HepG2 (cell line): ENCODE results near the gene CCDC80. TPM values are rescaled to one million over a fixed set of nuclear protein-coding genes. Genes with fewer than 3 reads are reported as not detected.

Experiments used
- ATAC-seq: fragments of 200-7000 bp; cut with Tn5 transposase; 3 replicates; pipeline ENCODE4 v1.9.1; 2020; ENCODE audit warnings: mild to moderate bottlenecking, moderate library complexity
- BruUV-seq: library from RNA; stranded (reverse); fragments of 400-500 nt; replicated peaks from 2 replicates; lab custom pipeline; 2021; lab: Mats Ljungman, UMichigan
- CTCF ChIA-PET: fragments of 300-600 bp; formaldehyde crosslinking; extraction: SDS; loops from one replicate; lab custom pipeline; 2021; ENCODE audit warnings: low total read pairs, inconsistent platforms, low intra/inter-chr PET ratio; lab: Yijun Ruan, JAX
- POLR2A ChIA-PET: fragments of 350-600 bp; sonication (Branson Sonifier 250); formaldehyde crosslinking; loops from one replicate; lab custom pipeline; 2020; ENCODE audit warnings: antibody characterized with exemption, inconsistent platforms; lab: Yijun Ruan, JAX
- DNase-seq: peaks from one replicate; pipeline ENCODE4 v3.0.0-alpha.2; 2015; ENCODE audit warnings: low spot score
- FAIRE-seq: peaks from 3 replicates; lab custom pipeline; 2011; peaks lifted over from hg19 to GRCh38; lab: Jason Lieb, UNC
- H2AFZ ChIP-seq: one replicate; pipeline ENCODE4 v1.6.1; 2011; ENCODE audit warnings: low read length, inconsistent platforms
- H3K27ac ChIP-seq: fragments of 300-600 bp; 3 replicates; pipeline ENCODE4 v1.8.0; 2011; ENCODE audit warnings: mixed run types, mild to moderate bottlenecking, mixed read lengths, low read length, inconsistent platforms; ENCODE audit not compliant: insufficient read depth; ENCODE audit errors: extremely low read length
- H3K27me3 ChIP-seq, 2 experiments: fragments of 200-600 bp in 1 of 2; 2 replicates in 1 of 2; 3 replicates in 1 of 2; pipeline versions ENCODE4 v1.6.0 to v1.8.0; 2011; ENCODE audit warnings: low read length in 2 of 2, mild to moderate bottlenecking in 2 of 2, moderate library complexity in 2 of 2, inconsistent platforms in 1 of 2; ENCODE audit not compliant: insufficient read depth in 2 of 2, control insufficient read depth in 1 of 2
- H3K36me3 ChIP-seq, 2 experiments: fragments of 200-600 bp in 1 of 2; replicated peaks in 1 of 2; 2 replicates in 1 of 2; 3 replicates in 1 of 2; pipeline versions ENCODE4 v1.5.1 to v1.8.0; 2011; ENCODE audit warnings: low read length in 2 of 2, inconsistent platforms in 1 of 2; ENCODE audit not compliant: insufficient read depth in 2 of 2, control insufficient read depth in 1 of 2
- H3K4me1 ChIP-seq: 2 replicates; pipeline ENCODE4 v1.5.1; 2012; ENCODE audit warnings: low read length, inconsistent platforms; ENCODE audit not compliant: insufficient read depth
- H3K4me2 ChIP-seq: 2 replicates; pipeline ENCODE4 v1.6.0; 2011; ENCODE audit warnings: low read depth, low read length, inconsistent platforms
- H3K4me3 ChIP-seq, 3 experiments: fragments of 200-600 bp in 1 of 3; sonication (generic), shearing (Covaris generic) in 1 of 3; replicated peaks in 1 of 3; 2 replicates each; pipeline ENCODE4 v1.5.1; 2011 to 2016; ENCODE audit warnings: low read length in 3 of 3, inconsistent platforms in 2 of 3, low read depth in 2 of 3, mild to moderate bottlenecking in 2 of 3, control low read depth in 1 of 3, mixed read lengths in 1 of 3; ENCODE audit not compliant: insufficient read depth in 1 of 3
- H3K79me2 ChIP-seq: one replicate; pipeline ENCODE4 v1.6.1; 2011; ENCODE audit warnings: low read length, inconsistent platforms; ENCODE audit not compliant: insufficient read depth
- H3K9ac ChIP-seq: 2 replicates; pipeline ENCODE4 v1.6.0; 2011; ENCODE audit warnings: mild to moderate bottlenecking, low read depth, low read length, inconsistent platforms; ENCODE audit not compliant: insufficient read depth
- H3K9me3 ChIP-seq: 2 replicates; pipeline ENCODE4 v1.5.1; 2012; ENCODE audit warnings: mild to moderate bottlenecking, low read length
- H4K20me1 ChIP-seq: 2 replicates; pipeline ENCODE4 v1.6.0; 2011; ENCODE audit warnings: inconsistent platforms, mild to moderate bottlenecking, low read length, moderate library complexity; ENCODE audit not compliant: insufficient read depth
- ASH2L ChIP-seq: fragments of 300-600, 200-600 bp; sonication (generic); IDR thresholded peaks from 2 replicates; pipeline ENCODE4 v1.7.0; 2017; ENCODE audit warnings: low read depth, mild to moderate bottlenecking, moderate library complexity, mixed read lengths, low read length; ENCODE audit not compliant: insufficient read length
- EHMT2 ChIP-seq: fragments of 200-600 bp; sonication (generic); IDR thresholded peaks from 2 replicates; pipeline ENCODE4 v1.7.0; 2017; ENCODE audit warnings: antibody characterized with exemption, low read depth, low read length, borderline replicate concordance
- HNRNPK ChIP-seq: fragments of 200-400 bp; formaldehyde crosslinking; IDR thresholded peaks from 2 replicates; pipeline ENCODE4 v1.6.1; 2018; ENCODE audit warnings: low read length, low read depth, moderate library complexity, mild to moderate bottlenecking; ENCODE audit not compliant: poor library complexity, severe bottlenecking
- KDM6A ChIP-seq: IDR thresholded peaks from 2 replicates; pipeline ENCODE4 v1.6.1; 2016; ENCODE audit warnings: low read depth
- MED1 ChIP-seq: sonication (generic); formaldehyde crosslinking; IDR thresholded peaks from 2 replicates; pipeline ENCODE4 v1.4.0; 2020; ENCODE audit warnings: missing genetic modification reagents
- MLX ChIP-seq: IDR thresholded peaks from 2 replicates; pipeline ENCODE4 v1.6.1; 2016
- POLR2A ChIP-seq, 2 experiments: IDR thresholded peaks; 2 replicates each; pipeline ENCODE4 v1.6.1; 2011; ENCODE audit warnings: low read depth in 2 of 2, low read length in 2 of 2, mild to moderate bottlenecking in 1 of 2, moderate library complexity in 1 of 2; ENCODE audit not compliant: insufficient read depth in 1 of 2
- PRMT3 ChIP-seq: sonication (generic); formaldehyde crosslinking; IDR thresholded peaks from 2 replicates; pipeline ENCODE4 v1.8.1; 2022; ENCODE audit warnings: low read depth, mild to moderate bottlenecking, moderate library complexity, missing genetic modification reagents, borderline replicate concordance
- SOX6 ChIP-seq, 2 experiments: fragments of 450-650 bp in 1 of 2; sonication (generic) in 1 of 2; formaldehyde crosslinking in 1 of 2; IDR thresholded peaks; 2 replicates each; pipeline versions ENCODE4 v1.4.0 to v1.6.1; 2017 to 2020; ENCODE audit warnings: antibody characterized with exemption in 1 of 2, mild to moderate bottlenecking in 1 of 2, missing genetic modification reagents in 1 of 2
- ZNF354B ChIP-seq: sonication (generic); formaldehyde crosslinking; IDR thresholded peaks from 2 replicates; pipeline ENCODE4 v1.8.0; 2022; ENCODE audit warnings: mild to moderate bottlenecking, missing genetic modification reagents
- WGBS: methylation state at CpG from one replicate; pipeline ENCODE4 v1.1.6; 2017; ENCODE audit warnings: low lambda C conversion rate; 5-methylcytosine and 5-hydroxymethylcytosine counted together
- in situ Hi-C: cut with HindIII; loops from 2 replicates; pipeline ENCODE4 v1.10.0; 2017; ENCODE audit warnings: low pct_unique_long_range_greater_than_20kb; ENCODE audit not compliant: extremely low pct_ligation_motif_present
- intact Hi-C: fragments of 100-400 bp; cut with micrococcal nuclease; formaldehyde crosslinking; loops from one replicate; pipeline ENCODE4 v1.10.0; 2022; ENCODE audit not compliant: unreplicated experiment
- polyA plus RNA-seq, 8 experiments: library from polyadenylated mRNA; depleted of rRNA in 3 of 8; stranded (reverse) in 7 of 8; unstranded in 1 of 8; fragments of >200 nt; fragmentation: Illumina TruSeq in 4 of 8; extraction: Trizol in 4 of 8; gene quantifications; 2 replicates each; pipeline versions ENCODE4 v1.2.1 to v1.2.3, GENCODE V29; 2011 to 2016; ENCODE audit warnings: low read depth in 4 of 8, missing spikeins in 1 of 8, mixed read lengths in 1 of 8; ENCODE audit not compliant: insufficient read depth in 1 of 8
- total RNA-seq, 5 experiments: library from RNA; depleted of rRNA; stranded (reverse); fragments of >200 nt; fragmentation: Illumina TruSeq; extraction: Trizol; gene quantifications; 2 replicates each; pipeline ENCODE4 v1.2.3, GENCODE V29; 2016; ENCODE audit warnings: low read depth in 1 of 5
- TF ChIP-seq, protein P1 (sequence below): sonication (generic); formaldehyde crosslinking; IDR thresholded peaks from 2 replicates; pipeline ENCODE4 v1.5.1; 2020; ENCODE audit warnings: mild to moderate bottlenecking, missing genetic modification reagents
- TF ChIP-seq, protein P2 (sequence below): IDR thresholded peaks from 2 replicates; pipeline ENCODE4 v1.6.1; 2012; ENCODE audit warnings: low read depth, low read length, improper control_type of control experiment

CCDC80 gene
- total and polyA plus RNA-seq, 2 of the 13 experiments (the other 11 are each of a cell fraction or from before 2014, with no cell fraction given) = not detected

GRCh38 chr3:112685420-112685819, 44.5 kb upstream of the CCDC80 start:
- Histone ChIP-seq H3K36me3 (no peaks in the 10 kb centered on the region), H4K20me1 (no peaks in the 10 kb centered on the region), H3K4me3 (no peak overlapping the region), H3K4me2 (no peak overlapping the region), H3K27me3 (no peaks in the 10 kb centered on the region), H2AFZ (no peak overlapping the region), H3K27ac (no peak overlapping the region), H3K9ac (no peak overlapping the region), H3K79me2 (no peaks in the 10 kb centered on the region), H3K4me1 (no peaks in the 10 kb centered on the region), H3K9me3 (no peaks in the 10 kb centered on the region)
- ATAC-seq = no peak
- no peak for DNase-seq
- FAIRE-seq = no peak
- in situ Hi-C loops (no loop called here), intact Hi-C loops (no loop called here)
- POLR2A ChIA-PET = no interaction called here
- 16% methylated on average over 7 of the region's 7 CpGs for WGBS
- TF ChIP-seq KDM6A = no peak
- TF ChIP-seq PRMT3 (CRISPR knock-in tag) = no peak
- TF ChIP-seq, protein P1, sequence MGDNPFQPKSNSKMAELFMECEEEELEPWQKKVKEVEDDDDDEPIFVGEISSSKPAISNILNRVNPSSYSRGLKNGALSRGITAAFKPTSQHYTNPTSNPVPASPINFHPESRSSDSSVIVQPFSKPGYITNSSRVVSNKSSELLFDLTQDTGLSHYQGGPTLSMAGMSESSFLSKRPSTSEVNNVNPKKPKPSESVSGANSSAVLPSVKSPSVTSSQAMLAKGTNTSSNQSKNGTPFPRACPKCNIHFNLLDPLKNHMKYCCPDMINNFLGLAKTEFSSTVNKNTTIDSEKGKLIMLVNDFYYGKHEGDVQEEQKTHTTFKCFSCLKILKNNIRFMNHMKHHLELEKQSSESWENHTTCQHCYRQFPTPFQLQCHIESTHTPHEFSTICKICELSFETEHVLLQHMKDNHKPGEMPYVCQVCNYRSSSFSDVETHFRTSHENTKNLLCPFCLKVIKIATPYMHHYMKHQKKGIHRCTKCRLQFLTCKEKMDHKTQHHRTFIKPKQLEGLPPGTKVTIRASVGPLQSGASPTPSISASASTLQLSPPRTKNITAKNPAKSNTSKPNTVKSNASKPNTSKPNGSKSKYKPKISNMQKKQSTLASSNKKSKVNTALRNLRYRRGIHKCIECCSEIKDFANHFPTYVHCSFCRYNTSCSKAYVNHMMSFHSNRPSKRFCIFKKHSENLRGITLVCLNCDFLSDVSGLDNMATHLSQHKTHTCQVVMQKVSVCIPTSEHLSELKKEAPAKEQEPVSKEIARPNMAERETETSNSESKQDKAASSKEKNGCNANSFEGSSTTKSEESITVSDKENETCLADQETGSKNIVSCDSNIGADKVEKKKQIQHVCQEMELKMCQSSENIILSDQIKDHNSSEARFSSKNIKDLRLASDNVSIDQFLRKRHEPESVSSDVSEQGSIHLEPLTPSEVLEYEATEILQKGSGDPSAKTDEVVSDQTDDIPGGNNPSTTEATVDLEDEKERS (CRISPR knock-in tag) = no peak
- no TSS peak for BruUV-seq
- CTCF ChIA-PET = no interaction called here

- in situ Hi-C loops = no loop called here
- DNase-seq (no peak), FAIRE-seq (no peak), ATAC-seq (no peak)
- 43% methylated on average over 5 of the region's 5 CpGs for WGBS
- Histone ChIP-seq H4K20me1 (no peaks in the 10 kb centered on the region), H3K4me2 (no peak overlapping the region), H3K79me2 (no peaks in the 10 kb centered on the region), H3K27ac (no peak overlapping the region), H2AFZ (no peak overlapping the region), H3K4me1 (no peaks in the 10 kb centered on the region), H3K9ac (no peak overlapping the region), H3K9me3 (no peaks in the 10 kb centered on the region), H3K27me3 (no peaks in the 10 kb centered on the region), H3K36me3 (no peaks in the 10 kb centered on the region), H3K4me3 (no peak overlapping the region)
- intact Hi-C loops = no loop called here
- TF ChIP-seq, protein P2, sequence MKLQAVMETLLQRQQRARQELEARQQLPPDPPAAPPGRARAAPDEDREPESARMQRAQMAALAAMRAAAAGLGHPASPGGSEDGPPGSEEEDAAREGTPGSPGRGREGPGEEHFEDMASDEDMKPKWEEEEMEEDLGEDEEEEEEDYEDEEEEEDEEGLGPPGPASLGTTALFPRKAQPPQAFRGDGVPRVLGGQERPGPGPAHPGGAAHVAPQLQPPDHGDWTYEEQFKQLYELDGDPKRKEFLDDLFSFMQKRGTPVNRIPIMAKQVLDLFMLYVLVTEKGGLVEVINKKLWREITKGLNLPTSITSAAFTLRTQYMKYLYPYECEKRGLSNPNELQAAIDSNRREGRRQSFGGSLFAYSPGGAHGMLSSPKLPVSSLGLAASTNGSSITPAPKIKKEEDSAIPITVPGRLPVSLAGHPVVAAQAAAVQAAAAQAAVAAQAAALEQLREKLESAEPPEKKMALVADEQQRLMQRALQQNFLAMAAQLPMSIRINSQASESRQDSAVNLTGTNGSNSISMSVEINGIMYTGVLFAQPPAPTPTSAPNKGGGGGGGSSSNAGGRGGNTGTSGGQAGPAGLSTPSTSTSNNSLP = no peak
- TF ChIP-seq POLR2A (IDR thresholded peaks at IDR 0.05; ENCODE audit: insufficient read depth in 1 of 2, low read depth in 2 of 2, low read length in 2 of 2) = no peak
- TF ChIP-seq SOX6 (IDR thresholded peaks at IDR 0.05) = no peak
- TF ChIP-seq SOX6 (CRISPR knock-in tag; IDR thresholded peaks at IDR 0.05) = no peak
- no peak for TF ChIP-seq MLX (CRISPR knock-in tag)
- TF ChIP-seq MED1 (CRISPR knock-in tag) = no peak
- no peak for TF ChIP-seq EHMT2
- TF ChIP-seq HNRNPK = no peak
- no peak for TF ChIP-seq ASH2L
- no peak for TF ChIP-seq ZNF354B (CRISPR knock-in tag)
- no TSS peak for BruUV-seq
- CTCF ChIA-PET = no interaction called here
- POLR2A ChIA-PET = no interaction called here
Measured at GRCh38 chr3:112682361-112682760, 41.4 kb upstream of the CCDC80 start.
